CD14-positive monocyte (primary cell): ENCODE data around the gene EEF1AKMT1. TPM values are rescaled to one million over a fixed set of nuclear protein-coding genes. Genes with fewer than 3 reads are reported as not detected.

Source experiments
- DNase-seq, 3 donors: peaks; one replicate each; pipeline ENCODE4 v3.0.0-alpha.2; 2011 to 2022
- H2AFZ ChIP-seq: 2 replicates; pipeline ENCODE4 v1.6.0; 2012; ENCODE audit warnings: mild to moderate bottlenecking, low read depth, low read length, inconsistent platforms; ENCODE audit not compliant: insufficient read depth, poor library complexity, severe bottlenecking
- H3K27ac ChIP-seq, 2 donors: 1 replicate in 1 of 2; 2 replicates in 1 of 2; pipeline ENCODE4 v1.5.1; 2012 to 2013; ENCODE audit warnings: low read length in 2 of 2, control low read depth in 1 of 2, inconsistent platforms in 1 of 2, low read depth in 1 of 2, mild to moderate bottlenecking in 1 of 2
- H3K27me3 ChIP-seq, 2 donors: one replicate each; pipeline versions ENCODE4 v1.6.0 to v1.6.1; 2011 to 2013; ENCODE audit warnings: low read length in 2 of 2; ENCODE audit not compliant: control insufficient read depth in 2 of 2, insufficient read depth in 2 of 2
- H3K36me3 ChIP-seq, 2 donors: replicated peaks in 1 of 2; 1 replicate in 1 of 2; 2 replicates in 1 of 2; pipeline versions ENCODE4 v1.5.1 to v1.6.1; 2012 to 2013; ENCODE audit warnings: low read length in 2 of 2, control low read depth in 1 of 2, inconsistent platforms in 1 of 2, mild to moderate bottlenecking in 1 of 2; ENCODE audit not compliant: insufficient read depth in 2 of 2, control insufficient read depth in 1 of 2
- H3K4me1 ChIP-seq, 2 donors: 1 replicate in 1 of 2; 2 replicates in 1 of 2; pipeline versions ENCODE4 v1.5.1 to v1.6.1; 2012 to 2013; ENCODE audit warnings: low read length in 2 of 2, control low read depth in 1 of 2, inconsistent platforms in 1 of 2, mild to moderate bottlenecking in 1 of 2, moderate library complexity in 1 of 2; ENCODE audit not compliant: insufficient read depth in 2 of 2, control insufficient read depth in 1 of 2
- H3K4me2 ChIP-seq: replicated peaks from 2 replicates; pipeline ENCODE3; 2012; ENCODE audit warnings: low read length, moderate library complexity, mild to moderate bottlenecking; ENCODE audit not compliant: poor library complexity, severe bottlenecking; ENCODE audit errors: extremely low read depth
- H3K4me3 ChIP-seq, 3 experiments: fragments of 200-600 bp in 1 of 3; sonication (generic) in 1 of 3; replicated peaks in 1 of 3; 1 replicate in 2 of 3; 2 replicates in 1 of 3; pipeline ENCODE4 v1.5.1; 2011 to 2013; ENCODE audit warnings: low read length in 3 of 3, mild to moderate bottlenecking in 3 of 3, control low read depth in 2 of 3, low read depth in 2 of 3, inconsistent platforms in 1 of 3, moderate library complexity in 1 of 3
- H3K79me2 ChIP-seq: 2 replicates; pipeline ENCODE4 v1.6.0; 2012; ENCODE audit warnings: mild to moderate bottlenecking, control low read depth, inconsistent platforms, low read length, moderate library complexity; ENCODE audit not compliant: insufficient read depth
- H3K9ac ChIP-seq: 2 replicates; pipeline ENCODE4 v1.6.0; 2017; ENCODE audit warnings: low read length, mild to moderate bottlenecking; ENCODE audit not compliant: insufficient read depth, poor library complexity, severe bottlenecking
- H3K9me3 ChIP-seq, 2 donors: replicated peaks in 1 of 2; 1 replicate in 1 of 2; 2 replicates in 1 of 2; pipeline versions ENCODE4 v1.5.1 to v1.6.1; 2012 to 2013; ENCODE audit warnings: low read length in 2 of 2, control low read depth in 1 of 2; ENCODE audit not compliant: control insufficient read depth in 1 of 2, insufficient read depth in 1 of 2
- H4K20me1 ChIP-seq: 2 replicates; pipeline ENCODE4 v1.6.0; 2012; ENCODE audit warnings: mild to moderate bottlenecking, low read length, control low read depth, moderate library complexity; ENCODE audit not compliant: insufficient read depth
- H3K27ac Mint-ChIP-seq, 7 donors: one replicate each; pipeline ENCODE4 v1.8.0; 2020; ENCODE audit warnings: mild to moderate bottlenecking in 7 of 7, mixed read lengths in 7 of 7, moderate library complexity in 6 of 7, inconsistent platforms in 2 of 7
- H3K27me3 Mint-ChIP-seq, 3 donors: one replicate each; pipeline ENCODE4 v1.8.0; 2021 to 2022; ENCODE audit warnings: low read depth in 3 of 3, mild to moderate bottlenecking in 3 of 3, mixed read lengths in 3 of 3, moderate library complexity in 3 of 3, inconsistent platforms in 1 of 3
- H3K36me3 Mint-ChIP-seq, 2 donors: one replicate each; pipeline ENCODE4 v1.8.0; 2020; ENCODE audit warnings: mixed read lengths in 2 of 2, inconsistent platforms in 1 of 2, mild to moderate bottlenecking in 1 of 2
- H3K4me1 Mint-ChIP-seq: one replicate; pipeline ENCODE4 v1.8.0; 2020; ENCODE audit warnings: mild to moderate bottlenecking, mixed read lengths
- H3K4me3 Mint-ChIP-seq, 2 donors: one replicate each; pipeline ENCODE4 v1.8.0; 2020; ENCODE audit warnings: mild to moderate bottlenecking in 2 of 2, mixed read lengths in 2 of 2, moderate library complexity in 1 of 2
- H3K9me3 Mint-ChIP-seq, 7 donors: one replicate each; pipeline ENCODE4 v1.8.0; 2020 to 2022; ENCODE audit warnings: mixed read lengths in 7 of 7, mild to moderate bottlenecking in 6 of 7, moderate library complexity in 6 of 7, inconsistent platforms in 2 of 7
- WGBS: methylation state at CpG from one replicate; pipeline ENCODE4 v1.1.5; 2013; ENCODE audit warnings: missing lambda C conversion rate; ENCODE audit not compliant: insufficient coverage; 5-methylcytosine and 5-hydroxymethylcytosine counted together
- intact Hi-C, 2 donors: fragments of 100-400 bp; cut with micrococcal nuclease; formaldehyde crosslinking; loops; one replicate each; pipeline versions ENCODE4 v1.15.0 to v1.15.1; 2023
- polyA plus RNA-seq, 3 donors: library from polyadenylated mRNA; depleted of rRNA in 1 of 3; unstranded in 2 of 3; stranded (reverse) in 1 of 3; fragments of 300-500 nt in 2 of 3; fragments of >200 nt in 1 of 3; fragmentation: Illumina TruSeq in 2 of 3; gene quantifications; 1 replicate in 2 of 3; 2 replicates in 1 of 3; pipeline ENCODE4 v1.2.3, GENCODE V29; 2012 to 2021
- TF ChIP-seq, protein P1 (sequence below): fragments of 200-600 bp; IDR thresholded peaks from one replicate; pipeline ENCODE4 v1.8.0; 2022; ENCODE audit warnings: antibody characterized with exemption, mild to moderate bottlenecking

Gene EEF1AKMT1
- polyA plus RNA-seq, 3 donors: 1.7 to 4.2 (median 4.2) TPM

- H2AFZ ChIP-seq: no peak overlapping the region
- H3K27me3 Mint-ChIP-seq: peaks cover 6 to 22% (median 6%) of the 10 kb centered on the region in 3 donors
These were observed 58.4 kb downstream of the EEF1AKMT1 start for GRCh38 chr13:20715330-20715712.

DNA sequence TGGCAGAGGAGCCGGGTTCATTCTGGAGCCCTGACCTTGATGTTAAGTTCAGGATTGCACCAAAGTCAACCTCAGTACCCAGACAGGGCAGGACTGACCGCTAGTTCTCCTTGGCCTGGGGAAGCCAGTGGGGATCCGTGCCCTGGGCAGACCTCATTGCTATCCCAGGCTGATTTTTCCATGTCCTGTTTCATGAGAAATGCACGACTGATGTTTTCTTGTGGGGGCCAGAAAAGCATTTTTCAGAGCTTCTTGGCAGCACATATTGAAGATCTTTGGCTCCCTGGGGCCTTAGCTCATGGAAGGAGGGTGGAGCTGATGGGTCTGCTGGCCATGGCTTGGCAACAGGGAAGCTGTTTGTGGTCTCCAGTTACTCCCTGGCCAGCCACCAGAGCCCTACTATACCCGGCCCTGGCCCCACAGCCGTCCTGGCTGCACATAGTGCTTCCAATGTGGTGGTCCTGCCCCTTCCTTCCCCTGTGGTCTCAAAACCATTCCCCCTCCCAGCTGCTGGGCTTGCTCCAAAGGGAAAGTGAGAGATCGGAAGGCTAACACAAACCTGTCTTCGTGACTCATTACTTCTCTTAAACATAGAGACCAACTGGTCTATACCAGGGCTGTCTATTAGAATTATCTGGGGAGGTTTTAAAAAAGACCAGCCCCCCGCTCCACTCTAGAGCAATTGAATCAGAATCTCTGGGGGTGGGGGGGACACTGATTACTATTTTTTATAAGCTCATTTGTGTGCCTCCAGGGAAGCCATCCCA is 59.0 kb downstream of the EEF1AKMT1 start:
- H3K27ac Mint-ChIP-seq: no peak overlapping the region
- TF ChIP-seq, protein P1, sequence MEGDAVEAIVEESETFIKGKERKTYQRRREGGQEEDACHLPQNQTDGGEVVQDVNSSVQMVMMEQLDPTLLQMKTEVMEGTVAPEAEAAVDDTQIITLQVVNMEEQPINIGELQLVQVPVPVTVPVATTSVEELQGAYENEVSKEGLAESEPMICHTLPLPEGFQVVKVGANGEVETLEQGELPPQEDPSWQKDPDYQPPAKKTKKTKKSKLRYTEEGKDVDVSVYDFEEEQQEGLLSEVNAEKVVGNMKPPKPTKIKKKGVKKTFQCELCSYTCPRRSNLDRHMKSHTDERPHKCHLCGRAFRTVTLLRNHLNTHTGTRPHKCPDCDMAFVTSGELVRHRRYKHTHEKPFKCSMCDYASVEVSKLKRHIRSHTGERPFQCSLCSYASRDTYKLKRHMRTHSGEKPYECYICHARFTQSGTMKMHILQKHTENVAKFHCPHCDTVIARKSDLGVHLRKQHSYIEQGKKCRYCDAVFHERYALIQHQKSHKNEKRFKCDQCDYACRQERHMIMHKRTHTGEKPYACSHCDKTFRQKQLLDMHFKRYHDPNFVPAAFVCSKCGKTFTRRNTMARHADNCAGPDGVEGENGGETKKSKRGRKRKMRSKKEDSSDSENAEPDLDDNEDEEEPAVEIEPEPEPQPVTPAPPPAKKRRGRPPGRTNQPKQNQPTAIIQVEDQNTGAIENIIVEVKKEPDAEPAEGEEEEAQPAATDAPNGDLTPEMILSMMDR: no peak

More at GRCh38 chr13:20715330-20715712, 58.4 kb downstream of the EEF1AKMT1 start:
- no peak for DNase-seq
- Histone ChIP-seq H3K27me3 (peaks cover 0 to 3% of the 10 kb centered on the region in 2 donors), H3K9me3 (no peaks in the 10 kb centered on the region), H3K4me3 (no peak overlapping the region), H3K4me1 (no peaks in the 10 kb centered on the region), H3K27ac (no peak overlapping the region), H3K79me2 (no peaks in the 10 kb centered on the region), H4K20me1 (no peaks in the 10 kb centered on the region), H3K9ac (no peak overlapping the region), H3K36me3 (no peaks in the 10 kb centered on the region), H3K4me2 (no peak overlapping the region)
- peaks cover 6% of the 10 kb centered on the region for H3K4me1 Mint-ChIP-seq
- H3K27ac Mint-ChIP-seq: no peak overlapping the region
- H3K36me3 Mint-ChIP-seq: no peaks in the 10 kb centered on the region
- H3K9me3 Mint-ChIP-seq: no peaks in the 10 kb centered on the region
- TF ChIP-seq, protein P1: no peak
- 90% methylated on average over 5 of the region's 6 CpGs for WGBS
- no peak overlapping the region for H3K4me3 Mint-ChIP-seq
- intact Hi-C loops: loop anchor here in 1 of 2 donors (10.0 kb wide), 1 partner anchor 209 kb away; no protein-coding TSS in a partner anchor

More for the DNA sequence above, 59.0 kb downstream of the EEF1AKMT1 start:
- WGBS: 95% methylated on average over 4 of the region's 9 CpGs
- Histone ChIP-seq H3K36me3 (no peaks in the 10 kb centered on the region), H3K4me2 (no peak overlapping the region), H3K27me3 (peaks cover 0 to 2% of the 10 kb centered on the region in 2 donors), H2AFZ (no peak overlapping the region), H3K79me2 (no peaks in the 10 kb centered on the region), H3K4me3 (no peak overlapping the region), H3K9me3 (no peaks in the 10 kb centered on the region), H3K9ac (no peak overlapping the region), H3K4me1 (no peaks in the 10 kb centered on the region), H4K20me1 (no peaks in the 10 kb centered on the region), H3K27ac (no peak overlapping the region)
- no peaks in the 10 kb centered on the region for H3K9me3 Mint-ChIP-seq
- intact Hi-C loops: loop anchor here (5.0 to 10.0 kb wide), 2 partner anchors 113 to 210 kb away; no protein-coding TSS in a partner anchor
- H3K36me3 Mint-ChIP-seq: no peaks in the 10 kb centered on the region
- peaks cover 6 to 22% (median 6%) of the 10 kb centered on the region in 3 donors for H3K27me3 Mint-ChIP-seq
- peaks cover 6% of the 10 kb centered on the region for H3K4me1 Mint-ChIP-seq
- no peak overlapping the region for H3K4me3 Mint-ChIP-seq
- DNase-seq: no peak
